GM18519 (cell line): ENCODE data around the gene CATSPER1.

Experiments used
- ATAC-seq: cut with Tn5 transposase; IDR thresholded peaks from one replicate; pipeline ENCODE4 v1.9.1; 2021; ENCODE audit warnings: mild to moderate bottlenecking, moderate library complexity; ENCODE audit not compliant: unreplicated experiment, low FRiP score

CATSPER1 gene

GRCh38 chr11:65976216-65977176 is 49.8 kb downstream of the CATSPER1 start:
- no peak for ATAC-seq

GRCh38 chr11:65975771-65976170 is 50.5 kb downstream of the CATSPER1 start:
- no peak for ATAC-seq

- ATAC-seq = no peak
These were observed 52.7 kb downstream of the CATSPER1 start for GRCh38 chr11:65973439-65974110.

- ATAC-seq = no peak
These were observed 54.2 kb downstream of the CATSPER1 start for GRCh38 chr11:65972116-65972515.

- ATAC-seq = no peak
These were observed 57.4 kb downstream of the CATSPER1 start for GRCh38 chr11:65968600-65969482.

- no peak for ATAC-seq
These were observed 58.8 kb downstream of the CATSPER1 start for GRCh38 chr11:65967329-65967934.
